Measurements from ENCODE around the gene DHRS11.
"Not testable (repeated sequence)": the region's sequence is repeated elsewhere in the genome, so short reads cannot be mapped to it uniquely, and the experiment has no call there.

Gene DHRS11

GRCh38 chr17:36598951-36599401 lies 7.3 kb downstream of the DHRS11 start:
- Histone ChIP-seq H3K9ac (ENCODE audit: insufficient read length) (no peak overlapping the region), H3K27ac (no peak overlapping the region), H3K36me3 (ENCODE audit: insufficient read depth, low read length) (no peaks in the 10 kb centered on the region), H3K4me3 (no peak overlapping the region), H3K9me3 (ENCODE audit: low read depth, low read length) (no peaks in the 10 kb centered on the region)
- TF ChIP-seq POLR2AphosphoS5 (IDR thresholded peaks at IDR 0.05; ENCODE audit: borderline replicate concordance, low read depth, low read length): no peak
- no peak for TF ChIP-seq EZH2 (IDR thresholded peaks at IDR 0.05)
- TF ChIP-seq FOXP2 (optimal IDR thresholded peaks at IDR 0.05; ENCODE audit: control extremely low read depth, extremely low read length, insufficient read depth): no peak
- DNase-seq (ENCODE audit: low read depth, low spot score): no peak

DNA sequence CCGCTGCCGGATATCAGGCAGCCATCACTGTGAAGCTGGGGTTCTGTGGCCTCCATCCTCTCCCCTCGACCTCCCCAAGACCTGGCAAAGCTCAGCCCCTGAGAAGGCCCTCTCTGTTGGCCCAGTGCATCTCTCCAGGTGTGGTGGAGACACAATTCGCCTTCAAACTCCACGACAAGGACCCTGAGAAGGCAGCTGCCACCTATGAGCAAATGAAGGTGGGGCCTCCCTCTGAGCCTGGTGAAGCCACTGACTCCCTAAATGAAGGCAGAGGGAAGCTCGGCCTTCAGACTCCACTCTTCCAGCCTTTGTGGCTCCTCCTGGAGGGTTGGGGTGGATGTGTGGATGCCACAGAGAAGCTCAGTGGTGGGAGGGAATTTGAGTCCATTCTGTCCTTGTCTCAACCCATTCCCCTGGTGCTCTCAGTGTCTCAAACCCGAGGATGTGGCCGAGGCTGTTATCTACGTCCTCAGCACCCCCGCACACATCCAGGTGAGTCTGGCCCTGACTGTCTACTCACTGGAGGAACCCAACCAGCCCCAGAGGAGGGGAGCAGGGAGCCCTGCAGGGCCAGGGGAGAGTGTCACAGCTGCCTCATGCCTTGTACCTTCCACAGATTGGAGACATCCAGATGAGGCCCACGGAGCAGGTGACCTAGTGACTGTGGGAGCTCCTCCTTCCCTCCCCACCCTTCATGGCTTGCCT lies 8.0 kb downstream of the DHRS11 start:
- Histone ChIP-seq H3K9ac (ENCODE audit: insufficient read length) (no peak overlapping the region), H3K27ac (no peak overlapping the region), H3K4me3 (no peak overlapping the region), H3K9me3 (ENCODE audit: low read depth, low read length) (no peaks in the 10 kb centered on the region), H3K36me3 (ENCODE audit: insufficient read depth, low read length) (no peaks in the 10 kb centered on the region)
- no peak for TF ChIP-seq FOXP2 (optimal IDR thresholded peaks at IDR 0.05; ENCODE audit: control extremely low read depth, extremely low read length, insufficient read depth)
- no peak for TF ChIP-seq POLR2AphosphoS5 (IDR thresholded peaks at IDR 0.05; ENCODE audit: borderline replicate concordance, low read depth, low read length)
- no peak for TF ChIP-seq EZH2 (IDR thresholded peaks at IDR 0.05)
- no peak for DNase-seq (ENCODE audit: low read depth, low spot score)

- Histone ChIP-seq H3K9ac (ENCODE audit: insufficient read length) (peak overlapping the region; percentile 93), H3K4me3 (no peak overlapping the region), H3K36me3 (ENCODE audit: insufficient read depth, low read length) (no peaks in the 10 kb centered on the region), H3K9me3 (ENCODE audit: low read depth, low read length) (no peaks in the 10 kb centered on the region), H3K27ac (no peak overlapping the region)
- TF ChIP-seq EZH2 (IDR thresholded peaks at IDR 0.05) (no peak), FOXP2 (optimal IDR thresholded peaks at IDR 0.05; ENCODE audit: control extremely low read depth, extremely low read length, insufficient read depth) (no peak), POLR2AphosphoS5 (IDR thresholded peaks at IDR 0.05; ENCODE audit: borderline replicate concordance, low read depth, low read length) (no peak)
- no peak for DNase-seq (ENCODE audit: low read depth, low spot score)
These were observed 8.8 kb downstream of the DHRS11 start for GRCh38 chr17:36600465-36600864.

GRCh38 chr17:36600936-36601302 lies 9.2 kb downstream of the DHRS11 start:
- no peak overlapping the region for H3K27ac ChIP-seq
- no peak for TF ChIP-seq EZH2 (IDR thresholded peaks at IDR 0.05)
- TF ChIP-seq POLR2AphosphoS5 (IDR thresholded peaks at IDR 0.05; ENCODE audit: borderline replicate concordance, low read depth, low read length): no peak
- TF ChIP-seq FOXP2 (optimal IDR thresholded peaks at IDR 0.05; ENCODE audit: control extremely low read depth, extremely low read length, insufficient read depth): no peak
- peak overlapping the region; percentile 93 for H3K9ac ChIP-seq (ENCODE audit: insufficient read length)
- DNase-seq (ENCODE audit: low read depth, low spot score): no peak
- H3K36me3 ChIP-seq (ENCODE audit: insufficient read depth, low read length): no peaks in the 10 kb centered on the region
- H3K9me3 ChIP-seq (ENCODE audit: low read depth, low read length): no peaks in the 10 kb centered on the region
- H3K4me3 ChIP-seq: peak overlapping the region; percentile 98

DNA sequence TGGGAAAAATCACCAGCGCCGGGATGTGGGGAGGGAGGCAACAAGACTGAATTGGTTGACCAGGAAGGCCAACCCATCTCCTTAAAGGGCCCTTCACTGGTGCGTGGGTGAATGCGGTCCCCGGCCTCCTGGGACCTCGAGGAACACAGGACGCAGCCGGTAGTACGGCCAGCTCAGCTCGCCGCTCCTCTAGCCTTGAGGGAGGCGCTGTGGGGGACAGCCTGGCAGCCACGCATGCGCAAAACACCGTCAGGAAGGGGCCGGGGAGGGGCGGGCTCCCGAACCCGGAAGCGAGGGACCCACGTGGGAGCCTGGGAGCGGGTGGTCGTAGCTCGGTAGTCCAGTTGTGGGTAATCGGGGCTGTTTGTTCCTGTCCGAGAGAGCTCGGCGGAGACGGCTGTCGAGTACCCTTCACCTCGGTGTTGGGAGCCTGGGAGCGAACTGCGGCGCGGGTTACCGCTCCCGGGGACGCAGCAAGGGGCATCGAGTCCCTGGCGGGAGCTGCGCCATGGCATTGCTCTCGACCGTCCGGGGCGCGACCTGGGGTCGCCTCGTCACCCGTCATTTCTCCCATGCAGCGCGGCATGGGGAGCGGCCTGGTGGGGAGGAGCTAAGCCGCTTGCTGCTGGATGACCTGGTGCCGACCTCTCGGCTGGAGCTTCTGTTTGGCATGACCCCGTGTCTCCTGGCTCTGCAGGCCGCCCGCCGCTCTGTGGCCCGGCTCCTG lies 9.8 kb downstream of the DHRS11 start, which contains the start of gene MRM1:
MRM1 (plus strand) TSS at position 281 of the 727 bp plus-strand sequence; CDS start at position 509, 228 bp downstream.
- TF ChIP-seq POLR2AphosphoS5 (IDR thresholded peaks at IDR 0.05; ENCODE audit: borderline replicate concordance, low read depth, low read length): peak; percentile 93
- no peak for TF ChIP-seq EZH2 (IDR thresholded peaks at IDR 0.05)
- Histone ChIP-seq H3K27ac (no peak within 1 kb of the TSS), H3K36me3 (ENCODE audit: insufficient read depth, low read length) (no peaks in the 10 kb centered on the region), H3K9me3 (ENCODE audit: low read depth, low read length) (no peaks in the 10 kb centered on the region), H3K9ac (ENCODE audit: insufficient read length) (peak within 1 kb of the TSS; percentile 93), H3K4me3 (peak within 1 kb of the TSS; percentile 98)
- DNase-seq (ENCODE audit: low read depth, low spot score): peak; percentile 37

DNA sequence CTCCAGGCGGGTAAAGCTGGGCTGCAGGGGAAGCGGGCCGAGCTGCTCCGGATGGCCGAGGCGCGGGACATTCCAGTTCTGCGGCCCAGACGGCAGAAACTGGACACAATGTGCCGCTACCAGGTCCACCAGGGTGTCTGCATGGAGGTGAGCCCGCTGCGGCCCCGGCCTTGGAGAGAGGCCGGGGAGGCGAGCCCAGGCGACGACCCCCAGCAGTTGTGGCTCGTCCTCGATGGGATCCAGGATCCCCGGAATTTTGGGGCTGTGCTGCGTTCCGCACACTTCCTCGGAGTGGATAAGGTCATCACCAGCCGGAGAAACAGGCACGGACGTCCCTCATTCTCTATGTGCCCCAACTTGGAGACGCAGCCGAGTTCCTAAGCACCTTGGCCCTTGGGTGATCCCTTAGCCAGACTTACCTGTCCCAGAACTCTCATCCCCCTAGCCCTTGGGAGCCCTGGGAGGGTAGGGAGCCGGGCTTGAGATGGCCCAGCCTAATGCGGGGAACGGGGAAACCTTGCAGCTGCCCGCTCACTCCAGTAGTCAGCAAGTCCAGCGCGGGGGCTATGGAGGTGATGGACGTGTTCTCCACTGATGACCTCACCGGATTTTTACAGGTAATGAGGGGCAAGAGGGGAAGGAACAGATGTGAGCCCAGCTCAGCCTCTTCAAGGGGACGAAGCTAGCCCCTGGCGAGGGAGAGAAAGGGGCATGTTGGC lies 10.5 kb downstream of the DHRS11 start:
- H3K9me3 ChIP-seq (ENCODE audit: low read depth, low read length): no peaks in the 10 kb centered on the region
- H3K4me3 ChIP-seq: peak overlapping the region; percentile 98
- TF ChIP-seq POLR2AphosphoS5 (IDR thresholded peaks at IDR 0.05; ENCODE audit: borderline replicate concordance, low read depth, low read length): no peak
- no peak for TF ChIP-seq EZH2 (IDR thresholded peaks at IDR 0.05)
- TF ChIP-seq FOXP2 (optimal IDR thresholded peaks at IDR 0.05; ENCODE audit: control extremely low read depth, extremely low read length, insufficient read depth): no peak
- no peak overlapping the region for H3K27ac ChIP-seq
- no peak for DNase-seq (ENCODE audit: low read depth, low spot score)
- H3K36me3 ChIP-seq (ENCODE audit: insufficient read depth, low read length): no peaks in the 10 kb centered on the region
- H3K9ac ChIP-seq (ENCODE audit: insufficient read length): peak overlapping the region; percentile 93

- Histone ChIP-seq H3K4me3 (peak overlapping the region; percentile 98), H3K9me3 (ENCODE audit: low read depth, low read length) (no peaks in the 10 kb centered on the region), H3K36me3 (ENCODE audit: insufficient read depth, low read length) (no peaks in the 10 kb centered on the region), H3K9ac (ENCODE audit: insufficient read length) (peak overlapping the region; percentile 93), H3K27ac (no peak overlapping the region)
- peak; percentile 47 for DNase-seq (ENCODE audit: low read depth, low spot score)
- TF ChIP-seq EZH2 (IDR thresholded peaks at IDR 0.05): no peak
- no peak for TF ChIP-seq POLR2AphosphoS5 (IDR thresholded peaks at IDR 0.05; ENCODE audit: borderline replicate concordance, low read depth, low read length)
- TF ChIP-seq FOXP2 (optimal IDR thresholded peaks at IDR 0.05; ENCODE audit: control extremely low read depth, extremely low read length, insufficient read depth): no peak
These were observed 11.3 kb downstream of the DHRS11 start for GRCh38 chr17:36602924-36603384.

DNA sequence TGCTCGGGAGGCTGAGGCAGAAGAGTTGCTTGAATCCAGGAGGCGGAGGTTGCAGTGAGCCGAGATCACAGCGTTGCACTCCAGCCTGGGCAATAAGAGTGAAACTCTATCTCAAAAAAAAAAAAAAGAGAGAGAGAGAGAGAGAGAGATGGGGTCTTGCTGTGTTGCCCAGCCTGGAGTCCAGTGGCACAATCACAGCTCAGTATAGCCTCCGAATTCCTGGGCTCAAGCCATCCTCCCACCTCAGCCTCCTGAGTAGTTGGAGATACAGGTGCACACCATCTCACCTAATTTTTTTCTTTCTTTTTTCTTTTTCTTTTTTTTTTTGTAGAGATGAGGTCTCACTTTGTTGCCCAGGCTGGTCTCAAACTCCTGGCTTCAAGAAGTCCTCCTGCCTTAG lies 13.3 kb downstream of the DHRS11 start:
- not testable (repeated sequence) for H3K27ac ChIP-seq; H3K36me3 ChIP-seq (ENCODE audit: insufficient read depth, low read length); H3K9me3 ChIP-seq (ENCODE audit: low read depth, low read length); DNase-seq (ENCODE audit: low read depth, low spot score); H3K9ac ChIP-seq (ENCODE audit: insufficient read length); H3K4me3 ChIP-seq

All from SK-N-MC (cell line).